D721Med (cell line): ENCODE data around the gene ALPK3.

Source experiments
- DNase-seq: peaks from one replicate; pipeline ENCODE4 v3.0.0; 2011; ENCODE audit warnings: low spot score; ENCODE audit not compliant: insufficient read length
- FAIRE-seq: peaks from 2 replicates; lab custom pipeline; 2011; peaks lifted over from hg19 to GRCh38; lab: Jason Lieb, UNC
- TF ChIP-seq, protein P1 (sequence below): IDR thresholded peaks from 2 replicates; pipeline ENCODE4 v1.5.1; 2012; ENCODE audit warnings: mild to moderate bottlenecking, control low read depth; ENCODE audit not compliant: insufficient read depth; ENCODE audit errors: missing control alignments

Gene ALPK3

DNA sequence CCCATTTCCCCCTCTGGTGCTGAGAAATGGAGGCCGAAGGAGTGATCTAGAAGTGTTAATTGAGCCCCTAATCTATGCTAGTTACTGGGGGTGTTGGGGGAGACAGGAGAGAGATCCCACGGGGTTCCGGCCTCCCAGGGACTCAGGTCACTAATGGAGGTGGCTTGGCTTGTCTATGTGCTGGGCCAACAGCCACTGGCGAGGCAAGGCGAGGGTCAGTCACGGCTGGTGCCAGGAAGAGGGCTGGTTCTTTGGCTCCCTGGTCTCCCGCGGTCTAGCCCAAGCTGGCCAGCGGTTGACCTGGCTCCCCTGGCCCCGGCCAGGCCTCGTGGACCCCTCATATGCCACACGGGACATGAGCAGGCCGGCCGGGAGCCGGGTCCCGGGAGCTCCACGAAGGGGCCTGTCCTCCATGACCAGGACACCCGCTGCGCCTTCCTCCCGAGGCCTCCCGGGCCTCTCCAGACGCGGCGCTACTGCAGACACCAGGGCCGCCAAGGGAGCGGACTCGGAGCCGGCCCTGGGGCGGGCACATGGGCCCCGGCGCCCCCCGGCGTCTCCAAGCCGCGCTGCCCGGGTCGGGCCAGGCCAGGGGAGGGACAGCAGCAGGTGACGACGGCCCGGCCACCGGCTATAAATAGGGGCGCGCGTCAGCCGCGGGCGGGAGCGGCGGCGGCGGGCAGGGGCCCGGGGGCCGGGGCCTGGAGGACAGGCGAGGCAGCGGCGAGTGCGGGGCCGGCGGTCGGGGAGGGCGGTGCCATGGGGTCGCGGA lies at the start of gene ALPK3:
Gene ALPK3, plus strand, starts transcription at position 663 of the 772 bp plus-strand sequence. Its CDS starts 97 bp downstream, at position 760.
- FAIRE-seq: no peak
- no peak for DNase-seq
- TF ChIP-seq, protein P1, sequence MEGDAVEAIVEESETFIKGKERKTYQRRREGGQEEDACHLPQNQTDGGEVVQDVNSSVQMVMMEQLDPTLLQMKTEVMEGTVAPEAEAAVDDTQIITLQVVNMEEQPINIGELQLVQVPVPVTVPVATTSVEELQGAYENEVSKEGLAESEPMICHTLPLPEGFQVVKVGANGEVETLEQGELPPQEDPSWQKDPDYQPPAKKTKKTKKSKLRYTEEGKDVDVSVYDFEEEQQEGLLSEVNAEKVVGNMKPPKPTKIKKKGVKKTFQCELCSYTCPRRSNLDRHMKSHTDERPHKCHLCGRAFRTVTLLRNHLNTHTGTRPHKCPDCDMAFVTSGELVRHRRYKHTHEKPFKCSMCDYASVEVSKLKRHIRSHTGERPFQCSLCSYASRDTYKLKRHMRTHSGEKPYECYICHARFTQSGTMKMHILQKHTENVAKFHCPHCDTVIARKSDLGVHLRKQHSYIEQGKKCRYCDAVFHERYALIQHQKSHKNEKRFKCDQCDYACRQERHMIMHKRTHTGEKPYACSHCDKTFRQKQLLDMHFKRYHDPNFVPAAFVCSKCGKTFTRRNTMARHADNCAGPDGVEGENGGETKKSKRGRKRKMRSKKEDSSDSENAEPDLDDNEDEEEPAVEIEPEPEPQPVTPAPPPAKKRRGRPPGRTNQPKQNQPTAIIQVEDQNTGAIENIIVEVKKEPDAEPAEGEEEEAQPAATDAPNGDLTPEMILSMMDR: no peak

GRCh38 chr15:84772031-84772430 lies 45.1 kb upstream of the ALPK3 start:
- DNase-seq (no peak), FAIRE-seq (no peak)
- TF ChIP-seq, protein P1: no peak

DNA sequence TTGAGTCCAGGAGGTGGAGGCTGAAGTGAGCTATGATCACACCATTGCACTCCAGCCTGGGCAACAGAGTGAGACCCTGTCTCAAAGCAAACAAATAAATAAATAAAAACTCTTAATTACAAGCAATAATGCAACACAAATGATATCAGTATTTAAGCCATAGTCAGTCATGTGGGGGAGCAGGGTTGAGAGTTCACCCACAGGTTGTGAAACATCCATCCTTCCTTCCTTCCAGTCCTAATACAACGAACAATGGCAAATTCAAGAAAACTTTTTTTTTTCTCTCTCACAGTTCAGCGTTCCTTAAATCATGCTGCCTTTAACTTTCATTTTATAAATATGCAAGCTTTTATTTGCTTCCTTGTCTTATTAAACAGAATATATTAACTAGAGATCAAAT lies 44.7 kb upstream of the ALPK3 start:
- TF ChIP-seq, protein P1: no peak
- DNase-seq: no peak
- no peak for FAIRE-seq

- no peak for FAIRE-seq
- TF ChIP-seq, protein P1: no peak
- no peak for DNase-seq
Observed at GRCh38 chr15:84773716-84774115, 43.4 kb upstream of the ALPK3 start.

DNA sequence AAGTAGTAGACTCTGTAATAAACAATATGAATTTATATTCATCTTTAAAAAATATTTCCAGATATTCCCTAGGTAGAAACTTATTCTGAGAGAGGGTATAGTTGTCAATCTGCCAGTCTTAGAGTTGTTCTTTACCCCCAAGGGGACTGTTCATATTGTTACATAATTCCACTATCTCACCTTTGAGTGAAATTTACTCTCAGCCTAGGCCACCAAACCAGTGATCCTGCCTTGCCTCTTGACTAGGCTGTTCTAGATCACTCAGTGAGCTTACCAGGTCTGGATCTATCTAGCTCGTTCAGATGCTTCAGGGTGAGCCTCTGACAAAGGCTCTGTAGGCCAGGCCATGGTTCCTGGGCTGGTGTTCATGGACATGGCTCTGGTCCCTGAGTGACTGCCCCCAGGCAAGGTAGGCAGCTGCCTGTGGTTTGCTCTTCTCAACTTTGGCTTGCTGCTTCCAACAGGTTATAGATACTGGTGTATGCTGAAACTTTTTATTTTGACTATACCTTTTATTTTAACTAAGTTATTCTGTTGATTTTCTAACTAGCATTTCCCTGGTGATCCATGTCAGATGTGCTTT lies 41.2 kb upstream of the ALPK3 start:
- no peak for DNase-seq
- TF ChIP-seq, protein P1: no peak
- FAIRE-seq: no peak

DNA sequence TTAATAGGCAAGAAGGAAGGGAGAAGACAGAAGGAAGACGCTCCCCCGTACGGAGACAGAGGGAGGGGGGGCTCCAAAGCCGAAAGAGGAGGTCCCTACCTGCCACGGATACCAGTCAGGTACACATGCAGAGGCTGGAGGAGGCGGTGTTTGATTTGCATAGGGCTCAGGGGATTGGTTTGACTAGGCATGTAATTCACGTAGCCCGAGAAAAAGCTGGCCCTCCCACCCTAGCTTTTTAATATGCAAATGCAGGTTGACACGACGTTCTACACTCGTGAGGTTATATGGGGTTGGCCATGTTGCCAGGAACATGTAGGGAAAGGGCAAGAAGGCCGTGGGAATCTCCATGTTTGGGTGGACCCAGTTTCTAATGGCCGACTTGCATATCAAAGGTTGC lies 39.0 kb upstream of the ALPK3 start:
- DNase-seq (no peak), FAIRE-seq (no peak)
- TF ChIP-seq, protein P1: no peak

DNA sequence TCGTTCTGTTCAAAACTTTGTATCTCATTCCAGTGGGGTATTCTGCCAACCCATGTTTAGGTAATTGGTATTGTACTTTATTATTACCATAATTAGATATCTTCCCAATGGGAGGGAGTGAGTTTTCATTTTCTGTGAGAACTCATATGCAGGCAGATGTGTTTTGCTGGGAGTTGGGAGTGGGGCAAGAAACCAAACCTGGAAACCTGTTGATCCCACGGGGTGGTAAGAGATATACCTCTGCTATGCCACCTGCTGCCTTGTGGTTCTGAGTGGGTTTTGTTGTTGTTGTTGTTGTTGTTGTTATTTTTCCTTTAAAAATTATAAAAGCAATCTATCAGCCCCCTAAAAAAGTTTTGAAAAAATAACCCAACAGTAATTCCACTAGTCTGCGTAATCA lies 36.7 kb upstream of the ALPK3 start:
- TF ChIP-seq, protein P1: no peak
- DNase-seq (no peak), FAIRE-seq (no peak)
